B cell (primary cell): ENCODE data around the gene MYPOP.

Source experiments
- CTCF ChIP-seq: fragments of 200-600 bp; IDR thresholded peaks from one replicate; pipeline ENCODE4 v1.8.0; 2022; ENCODE audit warnings: antibody characterized with exemption, mild to moderate bottlenecking
- EZH2 ChIP-seq: IDR thresholded peaks from 2 replicates; pipeline ENCODE4 v1.6.1; 2012; ENCODE audit warnings: borderline replicate concordance, low read depth, mild to moderate bottlenecking, moderate library complexity, low read length; ENCODE audit not compliant: insufficient read depth, poor library complexity, severe bottlenecking

GRCh38 chr19:45947926-45948325, 45.5 kb upstream of the MYPOP start:
- TF ChIP-seq CTCF: no peak
- TF ChIP-seq EZH2: no peak
